Epithelial cell of esophagus (primary cell): ENCODE results near the gene TRNP1.
A peak's percentile ranks its signal among the peaks of the same experiment; 100 is the strongest.

Experiments used
- DNase-seq: peaks from one replicate; pipeline ENCODE4 v3.0.0; 2010; ENCODE audit warnings: low read depth
- H3K4me3 ChIP-seq: 2 replicates; pipeline ENCODE4 v1.5.1; 2011; ENCODE audit warnings: mild to moderate bottlenecking, low read length, control low read depth
- CTCF ChIP-seq: IDR thresholded peaks from 2 replicates; pipeline ENCODE4 v1.5.1; 2011; ENCODE audit warnings: low read depth, mild to moderate bottlenecking, low read length, control low read depth, inconsistent platforms; ENCODE audit not compliant: insufficient read depth; ENCODE audit errors: missing control alignments

Gene TRNP1

GRCh38 chr1:27016376-27016775, 22.9 kb downstream of the TRNP1 start:
- DNase-seq: no peak
- no peak overlapping the region for H3K4me3 ChIP-seq
- no peak for TF ChIP-seq CTCF

GRCh38 chr1:27017207-27017606, 23.7 kb downstream of the TRNP1 start:
- no peak for TF ChIP-seq CTCF
- no peak overlapping the region for H3K4me3 ChIP-seq

GRCh38 chr1:27018316-27018715, 24.8 kb downstream of the TRNP1 start:
- DNase-seq: peak; percentile 69
- no peak overlapping the region for H3K4me3 ChIP-seq
- TF ChIP-seq CTCF: no peak

More at GRCh38 chr1:27017207-27017606, 23.7 kb downstream of the TRNP1 start:
- DNase-seq: no peak

- no peak for DNase-seq
- TF ChIP-seq CTCF: no peak
- H3K4me3 ChIP-seq: no peak overlapping the region
Measured at GRCh38 chr1:27021354-27022031, 28.0 kb downstream of the TRNP1 start.

- no peak for DNase-seq
- TF ChIP-seq CTCF: no peak
Measured at GRCh38 chr1:27025718-27026117, 32.2 kb downstream of the TRNP1 start.

GRCh38 chr1:27026621-27027574, 33.4 kb downstream of the TRNP1 start:
- peak; percentile 76 for DNase-seq
- no peak for TF ChIP-seq CTCF
- no peak overlapping the region for H3K4me3 ChIP-seq

More at GRCh38 chr1:27025718-27026117, 32.2 kb downstream of the TRNP1 start:
- H3K4me3 ChIP-seq: no peak overlapping the region
